Activated CD8-positive, alpha-beta memory T cell treated with anti-CD3 and anti-CD28 coated beads, Interleukin-2, amount 10 ng/mL, durations not matched to agents 7 days and 5 days (primary cell): Measurements from ENCODE around the gene TULP3. TPM values are rescaled to one million over a fixed set of nuclear protein-coding genes. Genes with fewer than 3 reads are reported as not detected.

Experiments used
- ATAC-seq: fragments of 150-1000 bp; cut with Tn5 transposase; one replicate; pipeline ENCODE4 v1.10.0; 2021; ENCODE audit warnings: moderate library complexity
- CTCF ChIA-PET: fragments of 350-600 bp; sonication (Branson Sonifier 250); formaldehyde crosslinking; loops from one replicate; lab custom pipeline; 2021; ENCODE audit warnings: antibody characterized with exemption; lab: Charles Lee
- DNase-seq: peaks from one replicate; pipeline ENCODE4 v3.0.0-alpha.2; 2020
- H3K27ac Mint-ChIP-seq: one replicate; pipeline ENCODE4 v1.8.0; 2021; ENCODE audit warnings: mild to moderate bottlenecking, mixed read lengths
- H3K27me3 Mint-ChIP-seq: one replicate; pipeline ENCODE4 v1.8.0; 2021; ENCODE audit warnings: mixed read lengths
- H3K36me3 Mint-ChIP-seq: one replicate; pipeline ENCODE4 v1.8.0; 2021; ENCODE audit warnings: mild to moderate bottlenecking, mixed read lengths
- H3K4me1 Mint-ChIP-seq: one replicate; pipeline ENCODE4 v1.8.0; 2021; ENCODE audit warnings: mixed read lengths
- H3K4me3 Mint-ChIP-seq: one replicate; pipeline ENCODE4 v1.8.0; 2021; ENCODE audit warnings: mild to moderate bottlenecking, moderate library complexity, mixed read lengths
- H3K9me3 Mint-ChIP-seq: one replicate; pipeline ENCODE4 v1.8.0; 2022; ENCODE audit warnings: low read depth, mixed read lengths
- total RNA-seq, 2 experiments: library from RNA; stranded (reverse); gene quantifications; one replicate each; pipeline ENCODE4 v1.2.3, GENCODE V29; 2021

The TULP3 gene
- 1 to 10 TPM; 7.5 to 7.8 TPM for total RNA-seq

GRCh38 chr12:2890388-2891239, at the start of gene TULP3:
Gene TULP3, plus strand, starts transcription at chr12:2890891. Its CDS starts 57 bp downstream, at chr12:2890948.
- CTCF ChIA-PET: interaction anchor here (0.6 to 3.6 kb wide), 7 partner anchors 10 to 199 kb away, joined by 3 to 15 read pairs (median 3); partner anchors contain the start of genes FOXM1 and RHNO1
- DNase-seq (peak; percentile 98), ATAC-seq (peak; percentile 98)
- Mint-ChIP-seq H3K4me1 (peaks cover 36% of the 10 kb centered on the region), H3K27me3 (no peaks in the 10 kb centered on the region), H3K4me3 (peak within 1 kb of the TSS; percentile 93), H3K27ac (peak within 1 kb of the TSS; percentile 91), H3K36me3 (peaks cover 18% of the 10 kb centered on the region), H3K9me3 (no peaks in the 10 kb centered on the region)

GRCh38 chr12:2841056-2841650, 49.5 kb upstream of the TULP3 start:
- CTCF ChIA-PET: no interaction called here
- H3K9me3 Mint-ChIP-seq: no peaks in the 10 kb centered on the region
- H3K4me1 Mint-ChIP-seq: no peaks in the 10 kb centered on the region
- H3K36me3 Mint-ChIP-seq: no peaks in the 10 kb centered on the region
- H3K27me3 Mint-ChIP-seq: no peaks in the 10 kb centered on the region
- no peak for ATAC-seq
- no peak overlapping the region for H3K4me3 Mint-ChIP-seq
- no peak for DNase-seq
- H3K27ac Mint-ChIP-seq: no peak overlapping the region

GRCh38 chr12:2842948-2843347, 47.7 kb upstream of the TULP3 start:
- DNase-seq (no peak), ATAC-seq (no peak)
- CTCF ChIA-PET: interaction anchor here (1.2 to 1.6 kb wide), 2 partner anchors 11 to 42 kb away, joined by 3 to 6 read pairs; no protein-coding TSS in a partner anchor
- H3K4me1 Mint-ChIP-seq: no peaks in the 10 kb centered on the region
- no peak overlapping the region for H3K27ac Mint-ChIP-seq
- H3K36me3 Mint-ChIP-seq: peaks cover 2% of the 10 kb centered on the region
- H3K9me3 Mint-ChIP-seq: no peaks in the 10 kb centered on the region
- no peaks in the 10 kb centered on the region for H3K27me3 Mint-ChIP-seq
- H3K4me3 Mint-ChIP-seq: no peak overlapping the region

- H3K4me3 Mint-ChIP-seq: no peak overlapping the region
- CTCF ChIA-PET: interaction anchor here (0.5 to 1.3 kb wide), 4 partner anchors 9 to 325 kb away, joined by 3 to 4 read pairs (median 3); no protein-coding TSS in a partner anchor
These were observed 45.9 kb upstream of the TULP3 start for GRCh38 chr12:2844786-2845185.

GRCh38 chr12:2845280-2845679, 45.4 kb upstream of the TULP3 start:
- no peaks in the 10 kb centered on the region for H3K27me3 Mint-ChIP-seq
- H3K9me3 Mint-ChIP-seq: no peaks in the 10 kb centered on the region
- H3K36me3 Mint-ChIP-seq: peaks cover 2% of the 10 kb centered on the region
- no peak for ATAC-seq
- DNase-seq: no peak
- H3K4me1 Mint-ChIP-seq: no peaks in the 10 kb centered on the region
- H3K4me3 Mint-ChIP-seq: no peak overlapping the region
- H3K27ac Mint-ChIP-seq: no peak overlapping the region
- CTCF ChIA-PET: interaction anchor here (0.7 to 1.5 kb wide), 6 partner anchors 9 to 231 kb away, joined by 3 to 8 read pairs (median 4); no protein-coding TSS in a partner anchor

More at GRCh38 chr12:2844786-2845185, 45.9 kb upstream of the TULP3 start:
- H3K27me3 Mint-ChIP-seq: no peaks in the 10 kb centered on the region
- peaks cover 2% of the 10 kb centered on the region for H3K36me3 Mint-ChIP-seq
- H3K27ac Mint-ChIP-seq: no peak overlapping the region
- DNase-seq (no peak), ATAC-seq (no peak)
- H3K9me3 Mint-ChIP-seq: no peaks in the 10 kb centered on the region
- no peaks in the 10 kb centered on the region for H3K4me1 Mint-ChIP-seq

- ATAC-seq: no peak
These were observed 38.8 kb upstream of the TULP3 start for GRCh38 chr12:2851931-2852330.

GRCh38 chr12:2853626-2854025, 37.1 kb upstream of the TULP3 start:
- Mint-ChIP-seq H3K4me1 (peaks cover 2% of the 10 kb centered on the region), H3K9me3 (no peaks in the 10 kb centered on the region), H3K36me3 (no peaks in the 10 kb centered on the region), H3K27ac (no peak overlapping the region), H3K4me3 (no peak overlapping the region), H3K27me3 (no peaks in the 10 kb centered on the region)
- DNase-seq (peak; percentile 49), ATAC-seq (peak; percentile 62)
- CTCF ChIA-PET: interaction anchor here (0.7 to 1.9 kb wide), 11 partner anchors 9 to 187 kb away, joined by 3 to 12 read pairs (median 4); no protein-coding TSS in a partner anchor

More at GRCh38 chr12:2851931-2852330, 38.8 kb upstream of the TULP3 start:
- Mint-ChIP-seq H3K9me3 (no peaks in the 10 kb centered on the region), H3K36me3 (peaks cover 2% of the 10 kb centered on the region), H3K27me3 (no peaks in the 10 kb centered on the region), H3K27ac (no peak overlapping the region), H3K4me3 (no peak overlapping the region), H3K4me1 (peaks cover 2% of the 10 kb centered on the region)
- DNase-seq: no peak
- CTCF ChIA-PET: interaction anchor here (0.6 to 1.4 kb wide), 2 partner anchors 15 to 38 kb away, joined by 3 read pairs; no protein-coding TSS in a partner anchor

GRCh38 chr12:2854669-2855453, 35.8 kb upstream of the TULP3 start:
- peaks cover 3% of the 10 kb centered on the region for H3K36me3 Mint-ChIP-seq
- H3K27me3 Mint-ChIP-seq: no peaks in the 10 kb centered on the region
- no peaks in the 10 kb centered on the region for H3K9me3 Mint-ChIP-seq
- H3K4me3 Mint-ChIP-seq: no peak overlapping the region
- CTCF ChIA-PET: interaction anchor here (1.0 to 1.9 kb wide), 8 partner anchors 10 to 148 kb away, joined by 3 to 12 read pairs (median 4); no protein-coding TSS in a partner anchor
- no peak for DNase-seq
- no peak for ATAC-seq
- H3K27ac Mint-ChIP-seq: no peak overlapping the region
- peaks cover 2% of the 10 kb centered on the region for H3K4me1 Mint-ChIP-seq

- DNase-seq: no peak
- Mint-ChIP-seq H3K4me3 (no peak overlapping the region), H3K27me3 (no peaks in the 10 kb centered on the region), H3K9me3 (no peaks in the 10 kb centered on the region), H3K4me1 (peaks cover 2% of the 10 kb centered on the region), H3K36me3 (peaks cover 9% of the 10 kb centered on the region), H3K27ac (no peak overlapping the region)
- CTCF ChIA-PET: interaction anchor here (1.9 kb wide), 1 partner anchor 89 kb away, joined by 12 read pairs; no protein-coding TSS in a partner anchor
- no peak for ATAC-seq
These were observed 35.1 kb upstream of the TULP3 start for GRCh38 chr12:2855546-2855945.

- H3K4me1 Mint-ChIP-seq: peaks cover 2% of the 10 kb centered on the region
- CTCF ChIA-PET: no interaction called here
- no peaks in the 10 kb centered on the region for H3K27me3 Mint-ChIP-seq
- no peak overlapping the region for H3K4me3 Mint-ChIP-seq
- no peaks in the 10 kb centered on the region for H3K9me3 Mint-ChIP-seq
- H3K27ac Mint-ChIP-seq: no peak overlapping the region
- ATAC-seq (no peak), DNase-seq (no peak)
- H3K36me3 Mint-ChIP-seq: peaks cover 9% of the 10 kb centered on the region
These were observed 34.6 kb upstream of the TULP3 start for GRCh38 chr12:2856051-2856450.

- ATAC-seq: no peak
- Mint-ChIP-seq H3K4me3 (no peak within 1 kb of the TSS), H3K36me3 (peaks cover 16% of the 10 kb centered on the region), H3K9me3 (no peaks in the 10 kb centered on the region), H3K27ac (no peak within 1 kb of the TSS), H3K27me3 (no peaks in the 10 kb centered on the region), H3K4me1 (peaks cover under 1% of the 10 kb centered on the region)
- no peak for DNase-seq
- CTCF ChIA-PET: interaction anchor here (1.3 kb wide), 1 partner anchor 9 kb away, joined by 3 read pairs; no protein-coding TSS in a partner anchor
These were observed 33.7 kb upstream of the TULP3 start, which contains the start of gene TEX52 for GRCh38 chr12:2857021-2857431. Gene TEX52, minus strand, starts transcription at chr12:2857039. Its CDS starts 13 bp downstream, at chr12:2857026.

GRCh38 chr12:2857576-2857975, 33.1 kb upstream of the TULP3 start:
- ATAC-seq: no peak
- H3K4me1 Mint-ChIP-seq: no peaks in the 10 kb centered on the region
- no peaks in the 10 kb centered on the region for H3K9me3 Mint-ChIP-seq
- CTCF ChIA-PET: interaction anchor here (1.3 kb wide), 1 partner anchor 9 kb away, joined by 3 read pairs; no protein-coding TSS in a partner anchor
- no peak overlapping the region for H3K4me3 Mint-ChIP-seq
- H3K36me3 Mint-ChIP-seq: peaks cover 18% of the 10 kb centered on the region
- H3K27ac Mint-ChIP-seq: no peak overlapping the region
- no peaks in the 10 kb centered on the region for H3K27me3 Mint-ChIP-seq
- DNase-seq: no peak
